Spleen (tissue), 7 donors: ENCODE measurements around the gene OPN3.

Experiments
- POLR2A ChIP-seq, 3 donors: fragments of 450-650 bp; IDR thresholded peaks; one replicate each; pipeline ENCODE4 v1.5.1; 2017; ENCODE audit warnings: antibody characterized with exemption in 3 of 3, mild to moderate bottlenecking in 1 of 3
- POLR2AphosphoS5 ChIP-seq, 3 donors: sonication (generic); formaldehyde crosslinking; IDR thresholded peaks; one replicate each; pipeline ENCODE4 v1.5.1; 2017; ENCODE audit warnings: antibody characterized with exemption in 3 of 3
- TF ChIP-seq, protein P1 (sequence below), 11 experiments: fragments of 200-600 bp in 7 of 11; fragments of 450-650 bp in 4 of 11; sonication (generic) in 4 of 11; IDR thresholded peaks in 8 of 11; conservative IDR thresholded peaks in 3 of 11; 1 replicate in 7 of 11; 2 replicates in 4 of 11; pipeline versions ENCODE4 v1.4.0 to v1.8.0; 2016 to 2021; ENCODE audit warnings: antibody characterized with exemption in 11 of 11, inconsistent platforms in 4 of 11, mild to moderate bottlenecking in 1 of 11
- donor health status: DM: no; HTN: no; CAD: no; lungs with moderate emphysema.
- donor health status: DM: no; HTN: no; CAD: no.
- donor health status: DM: no; HTN: no; CAD: no.

- TF ChIP-seq, protein P1, sequence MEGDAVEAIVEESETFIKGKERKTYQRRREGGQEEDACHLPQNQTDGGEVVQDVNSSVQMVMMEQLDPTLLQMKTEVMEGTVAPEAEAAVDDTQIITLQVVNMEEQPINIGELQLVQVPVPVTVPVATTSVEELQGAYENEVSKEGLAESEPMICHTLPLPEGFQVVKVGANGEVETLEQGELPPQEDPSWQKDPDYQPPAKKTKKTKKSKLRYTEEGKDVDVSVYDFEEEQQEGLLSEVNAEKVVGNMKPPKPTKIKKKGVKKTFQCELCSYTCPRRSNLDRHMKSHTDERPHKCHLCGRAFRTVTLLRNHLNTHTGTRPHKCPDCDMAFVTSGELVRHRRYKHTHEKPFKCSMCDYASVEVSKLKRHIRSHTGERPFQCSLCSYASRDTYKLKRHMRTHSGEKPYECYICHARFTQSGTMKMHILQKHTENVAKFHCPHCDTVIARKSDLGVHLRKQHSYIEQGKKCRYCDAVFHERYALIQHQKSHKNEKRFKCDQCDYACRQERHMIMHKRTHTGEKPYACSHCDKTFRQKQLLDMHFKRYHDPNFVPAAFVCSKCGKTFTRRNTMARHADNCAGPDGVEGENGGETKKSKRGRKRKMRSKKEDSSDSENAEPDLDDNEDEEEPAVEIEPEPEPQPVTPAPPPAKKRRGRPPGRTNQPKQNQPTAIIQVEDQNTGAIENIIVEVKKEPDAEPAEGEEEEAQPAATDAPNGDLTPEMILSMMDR (IDR thresholded peaks at IDR 0.05 in 8 of 11, conservative IDR thresholded peaks at IDR 0.05 in 3 of 11) = no peak
- no peak for TF ChIP-seq POLR2AphosphoS5 (IDR thresholded peaks at IDR 0.05)
- no peak for TF ChIP-seq POLR2A (IDR thresholded peaks at IDR 0.05)
These were observed 8.5 kb downstream of the OPN3 start for GRCh38 chr1:241631674-241632073.
